Effector memory CD8-positive, alpha-beta T cell (primary cell): ENCODE data around the gene TFF3.

ENCODE experiments used
- ATAC-seq: fragments of 150-1000 bp; cut with Tn5 transposase; replicated peaks from 2 replicates; pipeline ENCODE4 v1.10.0; 2021; ENCODE audit warnings: mild to moderate bottlenecking, moderate library complexity
- DNase-seq, 3 experiments: peaks; one replicate each; pipeline ENCODE4 v3.0.0; 2021
- H3K27ac Mint-ChIP-seq, 2 donors: one replicate each; pipeline ENCODE4 v1.8.0; 2022; ENCODE audit warnings: mild to moderate bottlenecking in 2 of 2, mixed read lengths in 2 of 2, moderate library complexity in 2 of 2
- H3K27me3 Mint-ChIP-seq, 2 donors: one replicate each; pipeline ENCODE4 v1.8.0; 2022; ENCODE audit warnings: mixed read lengths in 2 of 2
- H3K36me3 Mint-ChIP-seq: one replicate; pipeline ENCODE4 v1.8.0; 2022; ENCODE audit warnings: mild to moderate bottlenecking, moderate library complexity, mixed read lengths; ENCODE audit not compliant: insufficient read depth
- H3K4me1 Mint-ChIP-seq, 2 donors: one replicate each; pipeline ENCODE4 v1.8.0; 2022; ENCODE audit warnings: low read depth in 2 of 2, mixed read lengths in 2 of 2
- H3K4me3 Mint-ChIP-seq, 2 donors: one replicate each; pipeline ENCODE4 v1.8.0; 2022; ENCODE audit warnings: mild to moderate bottlenecking in 2 of 2, mixed read lengths in 2 of 2, moderate library complexity in 2 of 2
- H3K9me3 Mint-ChIP-seq, 2 donors: one replicate each; pipeline ENCODE4 v1.8.0; 2022; ENCODE audit warnings: mixed read lengths in 2 of 2

TFF3 gene

GRCh38 chr21:42264245-42265195 is 50.7 kb downstream of the TFF3 start:
- no peak for DNase-seq
- H3K27ac Mint-ChIP-seq, result peak overlapping the region; percentile 27 to 47
- no peak for ATAC-seq
- no peaks in the 10 kb centered on the region for H3K27me3 Mint-ChIP-seq
- no peak overlapping the region for H3K4me3 Mint-ChIP-seq
- H3K9me3 Mint-ChIP-seq, result no peaks in the 10 kb centered on the region
- H3K36me3 Mint-ChIP-seq, result peaks cover 25% of the 10 kb centered on the region
- H3K4me1 Mint-ChIP-seq, result peaks cover 22 to 23% of the 10 kb centered on the region in 2 donors

GRCh38 chr21:42263591-42264131 is 51.5 kb downstream of the TFF3 start:
- no peaks in the 10 kb centered on the region for H3K9me3 Mint-ChIP-seq
- H3K4me1 Mint-ChIP-seq, result peaks cover 21 to 22% of the 10 kb centered on the region in 2 donors
- DNase-seq (no peak), ATAC-seq (no peak)
- peaks cover 28% of the 10 kb centered on the region for H3K36me3 Mint-ChIP-seq
- H3K27me3 Mint-ChIP-seq, result no peaks in the 10 kb centered on the region
- H3K4me3 Mint-ChIP-seq, result no peak overlapping the region
- peak overlapping the region in 1 of 2 donors; percentile 2 for H3K27ac Mint-ChIP-seq

GRCh38 chr21:42262831-42263231 is 52.4 kb downstream of the TFF3 start:
- Mint-ChIP-seq H3K27me3 (no peaks in the 10 kb centered on the region), H3K4me1 (peaks cover 21 to 26% of the 10 kb centered on the region in 2 donors), H3K36me3 (peaks cover 31% of the 10 kb centered on the region), H3K27ac (no peak overlapping the region), H3K4me3 (no peak overlapping the region), H3K9me3 (no peaks in the 10 kb centered on the region)
- DNase-seq (no peak), ATAC-seq (no peak)

GRCh38 chr21:42261829-42262200 is 53.4 kb downstream of the TFF3 start:
- DNase-seq, result no peak
- peaks cover 29% of the 10 kb centered on the region for H3K36me3 Mint-ChIP-seq
- H3K4me3 Mint-ChIP-seq, result no peak overlapping the region
- no peaks in the 10 kb centered on the region for H3K27me3 Mint-ChIP-seq
- peaks cover 15 to 20% of the 10 kb centered on the region in 2 donors for H3K4me1 Mint-ChIP-seq
- no peak for ATAC-seq
- no peak overlapping the region for H3K27ac Mint-ChIP-seq
- no peaks in the 10 kb centered on the region for H3K9me3 Mint-ChIP-seq
